RWPE2 (cell line): ENCODE measurements around the gene TWNK.

Source experiments
- ATAC-seq: fragments of 200-7000 bp; cut with Tn5 transposase; 3 replicates; pipeline ENCODE4 v1.9.1; 2021; ENCODE audit warnings: low read depth
- DNase-seq: peaks from one replicate; pipeline ENCODE4 v3.0.0-alpha.2; 2020; ENCODE audit warnings: low spot score
- H3K27ac ChIP-seq: fragments of 450-650 bp; 2 replicates; pipeline ENCODE4 v1.5.1; 2017; ENCODE audit warnings: mild to moderate bottlenecking; ENCODE audit not compliant: poor library complexity, severe bottlenecking
- H3K27me3 ChIP-seq: fragments of 250-450 bp; sonication (Bioruptor Pico); 2 replicates; pipeline ENCODE4 v1.5.1; 2021; ENCODE audit warnings: mild to moderate bottlenecking, moderate library complexity; ENCODE audit not compliant: insufficient read depth, poor library complexity, severe bottlenecking
- H3K36me3 ChIP-seq: fragments of 250-450 bp; sonication (Bioruptor Pico); 2 replicates; pipeline ENCODE4 v1.5.1; 2020; ENCODE audit warnings: low read depth, mild to moderate bottlenecking, moderate library complexity
- H3K4me1 ChIP-seq: fragments of 250-450 bp; sonication (Bioruptor Pico); 2 replicates; pipeline ENCODE4 v1.5.1; 2021; ENCODE audit warnings: mild to moderate bottlenecking, moderate library complexity; ENCODE audit not compliant: insufficient read depth, poor library complexity, severe bottlenecking
- H3K4me3 ChIP-seq: fragments of 250-450 bp; sonication (Bioruptor Pico); 2 replicates; pipeline ENCODE4 v1.5.1; 2021; ENCODE audit warnings: mild to moderate bottlenecking, moderate library complexity; ENCODE audit not compliant: severe bottlenecking
- H3K9me3 ChIP-seq: fragments of 250-450 bp; sonication (Bioruptor Pico); 2 replicates; pipeline ENCODE4 v1.5.1; 2021; ENCODE audit warnings: mild to moderate bottlenecking, moderate library complexity; ENCODE audit not compliant: severe bottlenecking
- CTCF ChIP-seq: fragments of 450-650 bp; IDR thresholded peaks from one replicate; pipeline ENCODE4 v1.5.1; 2017; ENCODE audit warnings: mild to moderate bottlenecking, moderate library complexity; ENCODE audit not compliant: poor library complexity, severe bottlenecking

The TWNK gene

GRCh38 chr10:100995181-100995580 is 7.8 kb downstream of the TWNK start:
- ATAC-seq (no peak), DNase-seq (no peak)
- no peak overlapping the region for H3K27ac ChIP-seq
- no peak for TF ChIP-seq CTCF
- no peaks in the 10 kb centered on the region for H3K9me3 ChIP-seq
- H3K4me3 ChIP-seq = no peak overlapping the region
- H3K36me3 ChIP-seq = peaks cover 34% of the 10 kb centered on the region
- H3K27me3 ChIP-seq = no peaks in the 10 kb centered on the region
- no peaks in the 10 kb centered on the region for H3K4me1 ChIP-seq

GRCh38 chr10:100996678-100997359 is 9.5 kb downstream of the TWNK start:
- Histone ChIP-seq H3K36me3 (peaks cover 19% of the 10 kb centered on the region), H3K27me3 (no peaks in the 10 kb centered on the region), H3K4me3 (peak overlapping the region; percentile 68), H3K27ac (peak overlapping the region; percentile 91), H3K4me1 (peaks cover 8% of the 10 kb centered on the region), H3K9me3 (no peaks in the 10 kb centered on the region)
- DNase-seq (no peak), ATAC-seq (peak; percentile 22)
- no peak for TF ChIP-seq CTCF

- DNase-seq (no peak), ATAC-seq (peak; percentile 47)
- no peaks in the 10 kb centered on the region for H3K9me3 ChIP-seq
- H3K4me1 ChIP-seq = peaks cover 8% of the 10 kb centered on the region
- peak overlapping the region; percentile 91 for H3K27ac ChIP-seq
- H3K4me3 ChIP-seq = peak overlapping the region; percentile 68
- H3K36me3 ChIP-seq = peaks cover 20% of the 10 kb centered on the region
- peak; percentile 83 for TF ChIP-seq CTCF
- no peaks in the 10 kb centered on the region for H3K27me3 ChIP-seq
Observed at GRCh38 chr10:100997360-100998182, 10.2 kb downstream of the TWNK start.

GRCh38 chr10:100998183-100998990 is 11.0 kb downstream of the TWNK start:
- peaks cover 8% of the 10 kb centered on the region for H3K4me1 ChIP-seq
- no peaks in the 10 kb centered on the region for H3K9me3 ChIP-seq
- peak overlapping the region; percentile 91 for H3K27ac ChIP-seq
- H3K27me3 ChIP-seq = no peaks in the 10 kb centered on the region
- ATAC-seq (peak; percentile 38), DNase-seq (no peak)
- H3K4me3 ChIP-seq = peak overlapping the region; percentile 68
- peaks cover 25% of the 10 kb centered on the region for H3K36me3 ChIP-seq
- TF ChIP-seq CTCF = no peak
